Measurements from ENCODE around the gene NCKAP5. TPM values are rescaled to one million over a fixed set of nuclear protein-coding genes. Genes with fewer than 3 reads are reported as not detected.

The NCKAP5 gene
- total RNA-seq, 2 donors from 2014 or later: 0.78 to 2.6 TPM

GRCh38 chr2:133194362-133194655, 374.0 kb downstream of the NCKAP5 start:
- Histone ChIP-seq H3K27me3 (no peaks in the 10 kb centered on the region), H3K4me3 (no peak overlapping the region), H3K36me3 (replicated peaks in 1 of 2; ENCODE audit: insufficient read depth in 1 of 2, low read depth in 2 of 2) (no peaks in the 10 kb centered on the region), H3K27ac (no peak overlapping the region), H3K9me3 (no peaks in the 10 kb centered on the region), H3K4me1 (no peaks in the 10 kb centered on the region)
- no peak for DNase-seq
- 47 to 55% methylated on average over 4 of the region's 4 CpGs for WGBS, 2 donors
- intact Hi-C loops (cut with DNase I): no loop called here
- no peak for TF ChIP-seq POLR2A (IDR thresholded peaks at IDR 0.05)
- no peak for TF ChIP-seq CTCF (IDR thresholded peaks at IDR 0.05)
- ATAC-seq: no peak

- DNase-seq: no peak
- TF ChIP-seq CTCF (IDR thresholded peaks at IDR 0.05): no peak
- TF ChIP-seq POLR2A (IDR thresholded peaks at IDR 0.05): no peak
- H3K4me1 ChIP-seq: no peaks in the 10 kb centered on the region
- ATAC-seq: no peak
- H3K9me3 ChIP-seq: no peaks in the 10 kb centered on the region
- intact Hi-C loops (cut with DNase I): no loop called here
- no peaks in the 10 kb centered on the region for H3K36me3 ChIP-seq (replicated peaks in 1 of 2; ENCODE audit: insufficient read depth in 1 of 2, low read depth in 2 of 2)
- WGBS, 2 donors: 58 to 64% methylated on average over 7 of the region's 7 CpGs
- no peaks in the 10 kb centered on the region for H3K27me3 ChIP-seq
- no peak overlapping the region for H3K27ac ChIP-seq
- no peak overlapping the region for H3K4me3 ChIP-seq
These were observed 374.5 kb downstream of the NCKAP5 start for GRCh38 chr2:133193544-133194361.

GRCh38 chr2:133192028-133192427, 376.2 kb downstream of the NCKAP5 start:
- Histone ChIP-seq H3K4me1 (no peaks in the 10 kb centered on the region), H3K4me3 (no peak overlapping the region), H3K27me3 (no peaks in the 10 kb centered on the region), H3K27ac (no peak overlapping the region), H3K9me3 (no peaks in the 10 kb centered on the region), H3K36me3 (replicated peaks in 1 of 2; ENCODE audit: insufficient read depth in 1 of 2, low read depth in 2 of 2) (no peaks in the 10 kb centered on the region)
- 82 to 84% methylated on average over 3 of the region's 3 CpGs for WGBS, 2 donors
- no peak for TF ChIP-seq CTCF (IDR thresholded peaks at IDR 0.05)
- no peak for TF ChIP-seq POLR2A (IDR thresholded peaks at IDR 0.05)
- ATAC-seq (no peak), DNase-seq (no peak)
- intact Hi-C loops (cut with DNase I): no loop called here

GRCh38 chr2:133177196-133177595, 391.1 kb downstream of the NCKAP5 start:
- 75 to 81% methylated on average over 4 of the region's 4 CpGs for WGBS, 2 donors
- ATAC-seq: no peak

More at GRCh38 chr2:133177196-133177595, 391.1 kb downstream of the NCKAP5 start:
- no peak for TF ChIP-seq POLR2A (IDR thresholded peaks at IDR 0.05)
- TF ChIP-seq CTCF (IDR thresholded peaks at IDR 0.05): no peak
- H3K36me3 ChIP-seq (replicated peaks in 1 of 2; ENCODE audit: insufficient read depth in 1 of 2, low read depth in 2 of 2): no peaks in the 10 kb centered on the region
- H3K27me3 ChIP-seq: no peaks in the 10 kb centered on the region
- H3K4me1 ChIP-seq: no peaks in the 10 kb centered on the region
- intact Hi-C loops (cut with DNase I): no loop called here
- DNase-seq: no peak
- H3K9me3 ChIP-seq: no peaks in the 10 kb centered on the region
- no peak overlapping the region for H3K4me3 ChIP-seq
- H3K27ac ChIP-seq: no peak overlapping the region
